Measurements from ENCODE around the gene ADSS1.

ADSS1 gene

GRCh38 chr14:104770851-104771272 lies 46.8 kb downstream of the ADSS1 start:
- DNase-seq: no peak

DNA sequence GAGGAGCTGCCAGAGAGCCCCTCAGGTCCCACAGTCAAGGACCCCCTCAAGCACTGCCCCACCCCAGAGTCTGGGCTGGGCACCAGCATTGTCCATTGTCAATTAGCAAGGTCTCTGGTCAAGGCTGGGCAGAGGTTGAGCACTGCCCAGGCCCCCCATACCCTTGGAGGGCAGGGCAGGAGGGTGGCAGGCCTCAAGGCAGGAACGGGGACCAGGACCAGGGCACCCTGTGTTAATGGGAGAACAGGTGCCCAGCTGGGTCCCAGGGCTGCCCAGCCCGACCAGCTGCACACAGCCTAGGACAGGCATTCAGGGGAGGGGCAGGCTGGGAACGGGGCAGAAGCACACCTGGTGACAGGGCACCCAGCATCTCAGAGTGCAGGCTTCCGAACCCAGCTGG lies 47.3 kb downstream of the ADSS1 start:
- DNase-seq: no peak

DNA sequence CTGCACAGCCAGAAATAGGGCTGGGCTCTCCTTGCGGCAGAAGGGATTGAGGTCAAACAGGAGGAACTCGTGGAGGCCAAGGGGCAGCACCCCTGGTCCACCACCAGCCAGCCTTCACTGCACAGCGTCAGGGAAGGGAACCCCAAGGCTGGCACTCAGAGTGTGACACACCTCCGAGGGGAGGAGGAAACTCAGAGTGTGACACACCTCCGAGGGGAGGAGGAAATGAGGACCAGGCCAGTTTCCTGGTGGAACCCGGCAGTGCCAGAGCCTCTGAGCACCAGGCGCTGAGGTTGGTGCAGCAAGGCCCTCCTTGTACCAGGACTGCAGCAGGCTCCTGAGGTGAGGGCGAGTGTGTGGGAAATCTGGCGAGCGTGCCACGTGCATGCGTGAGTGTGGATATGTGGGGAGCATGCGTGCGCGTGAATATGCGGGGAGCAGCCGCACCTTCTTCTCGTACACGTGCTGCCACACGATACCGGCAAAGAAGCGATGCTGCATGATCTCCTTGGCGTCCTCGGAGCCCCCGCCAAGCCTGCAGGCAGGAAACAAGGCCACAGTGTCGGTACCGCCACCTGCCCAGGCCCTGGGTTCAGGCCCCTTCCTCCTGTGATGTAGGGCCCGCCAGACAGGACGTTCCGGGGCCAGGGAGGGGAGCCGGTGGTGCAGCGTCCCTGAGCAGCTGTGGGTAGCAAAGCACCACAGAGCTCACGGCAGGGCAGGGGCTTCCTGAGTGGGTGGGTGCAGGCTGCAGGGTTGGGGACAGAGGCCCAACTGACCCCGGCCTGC lies 48.1 kb downstream of the ADSS1 start:
- DNase-seq: no peak

DNA sequence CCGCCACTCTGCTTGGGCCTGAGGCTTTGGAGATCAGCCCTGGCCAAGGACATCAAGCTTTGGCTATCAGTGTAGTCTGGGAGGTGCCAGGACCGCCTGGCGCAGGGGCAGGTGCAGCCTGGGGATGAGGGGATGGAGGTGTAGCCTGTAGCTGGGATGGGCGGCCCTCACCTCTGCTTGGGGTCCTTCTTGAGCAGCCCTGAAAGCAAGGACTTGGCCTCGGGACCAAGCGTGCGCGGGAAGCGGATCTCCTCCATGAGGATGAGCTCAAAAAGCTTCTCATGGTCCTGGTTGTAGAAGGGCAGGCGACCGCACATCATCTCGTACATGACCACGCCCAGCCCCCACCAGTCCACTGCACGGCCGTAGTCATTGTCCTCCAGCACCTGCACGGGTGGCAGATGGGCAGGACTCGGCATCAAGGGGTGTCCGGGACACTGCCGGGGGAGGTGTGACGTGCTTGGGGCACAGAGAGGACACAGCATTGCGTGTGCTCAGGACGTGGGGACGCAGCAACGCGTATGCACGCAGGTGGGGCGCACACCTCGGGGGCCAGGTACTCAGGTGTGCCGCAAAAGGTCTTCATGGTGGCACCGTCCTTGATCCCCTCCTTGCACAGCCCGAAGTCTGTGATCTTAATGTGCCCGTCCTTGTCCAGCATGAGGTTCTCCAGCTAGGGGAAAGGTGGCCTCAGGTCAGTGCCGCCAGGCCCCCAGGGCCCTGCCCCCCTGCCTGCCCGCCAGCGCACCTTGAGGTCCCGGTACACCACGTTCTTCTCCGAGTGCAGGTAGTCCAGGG lies 48.9 kb downstream of the ADSS1 start:
- DNase-seq: no peak

- DNase-seq: no peak
These were observed 49.8 kb downstream of the ADSS1 start for GRCh38 chr14:104773505-104774452.

GRCh38 chr14:104774453-104775072 lies 50.5 kb downstream of the ADSS1 start:
- no peak for DNase-seq

- DNase-seq: no peak
These were observed 51.1 kb downstream of the ADSS1 start for GRCh38 chr14:104775073-104775489.

- no peak for DNase-seq
These were observed 52.5 kb downstream of the ADSS1 start for GRCh38 chr14:104776481-104776880.

- DNase-seq: no peak
These were observed 53.2 kb downstream of the ADSS1 start for GRCh38 chr14:104776961-104777807.

GRCh38 chr14:104777808-104778249 lies 53.8 kb downstream of the ADSS1 start:
- DNase-seq: no peak

GRCh38 chr14:104778694-104779331 lies 54.8 kb downstream of the ADSS1 start:
- DNase-seq: no peak

DNA sequence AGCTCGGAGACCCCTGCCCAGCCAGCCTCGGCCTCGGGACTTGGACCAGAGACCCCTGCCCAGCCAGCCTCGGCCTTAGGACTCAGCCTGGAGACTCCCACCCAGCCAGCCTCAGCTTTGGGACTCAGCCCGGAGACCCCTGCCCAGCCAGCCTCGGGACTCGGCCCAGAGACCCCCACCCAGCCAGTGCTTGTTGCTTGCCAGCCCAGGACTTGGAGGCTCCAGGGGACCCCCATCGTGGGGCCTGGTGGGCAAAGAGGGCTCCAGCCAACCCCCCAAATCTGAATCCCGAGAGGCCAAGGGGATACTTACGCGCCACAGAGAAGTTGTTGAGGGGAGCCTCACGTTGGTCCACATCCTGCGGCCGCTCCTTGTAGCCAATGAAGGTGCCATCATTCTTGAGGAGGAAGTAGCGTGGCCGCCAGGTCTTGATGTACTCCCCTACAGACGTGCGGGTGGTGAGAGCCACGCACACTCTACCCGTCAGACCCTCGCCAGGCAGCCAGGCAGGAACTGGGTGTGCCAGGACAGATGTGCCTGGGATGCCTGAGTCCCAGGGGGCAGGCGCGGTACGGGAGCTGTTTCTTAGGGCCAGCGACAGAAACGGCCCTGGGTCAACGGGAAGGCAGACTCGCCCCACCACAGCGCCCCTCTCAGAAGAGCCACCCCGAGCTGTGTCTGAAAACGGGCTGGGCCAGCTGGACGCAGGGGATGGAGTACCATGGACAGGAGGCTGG lies 55.9 kb downstream of the ADSS1 start:
- DNase-seq: no peak

- DNase-seq: no peak
These were observed 56.5 kb downstream of the ADSS1 start for GRCh38 chr14:104780513-104781030.

GRCh38 chr14:104781271-104782077 lies 57.4 kb downstream of the ADSS1 start:
- no peak for DNase-seq

GRCh38 chr14:104782086-104782807 lies 58.2 kb downstream of the ADSS1 start:
- DNase-seq: no peak

DNA sequence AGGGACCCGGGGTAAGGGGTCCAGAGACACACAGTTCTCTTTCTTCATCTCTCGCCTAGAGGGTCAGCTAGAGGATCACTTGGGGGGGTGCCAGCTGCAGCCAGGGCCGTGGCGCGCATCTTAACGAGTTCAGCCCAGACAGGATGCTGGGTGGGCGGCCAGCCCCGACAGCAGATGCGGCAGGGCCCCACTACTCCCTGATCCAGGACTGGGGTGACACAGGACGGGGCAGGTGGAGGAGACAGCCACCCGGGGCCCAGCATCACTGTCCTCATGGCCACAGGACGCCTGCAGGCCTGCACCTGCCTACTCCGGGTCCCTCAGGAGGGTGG lies 58.7 kb downstream of the ADSS1 start:
- no peak for DNase-seq

- no peak for DNase-seq
These were observed 59.6 kb downstream of the ADSS1 start for GRCh38 chr14:104783484-104784217.

- no peak for DNase-seq
These were observed 60.2 kb downstream of the ADSS1 start for GRCh38 chr14:104784218-104784568.
